Measurements from ENCODE around the gene RNASE13.

RNASE13 gene

GRCh38 chr14:21024585-21025370 lies 9.8 kb downstream of the RNASE13 start, which contains the start of gene NDRG2:
NDRG2 (minus strand) TSS chr14:21025061; CDS start chr14:21023315, 1,746 bp downstream.
- Histone ChIP-seq H3K27ac (ENCODE audit: low read length) (no peak within 1 kb of the TSS), H3K27me3 (ENCODE audit: insufficient read depth, low read length) (peaks cover 42% of the 10 kb centered on the region), H3K4me3 (ENCODE audit: low read length) (peak within 1 kb of the TSS; percentile 88), H3K36me3 (ENCODE audit: insufficient read depth, low read depth, low read length) (0 out of 2 replicates have a peak, but pooled peaks cover 5% of the 10 kb centered on the region), H3K9ac (ENCODE audit: low read depth, low read length) (peak within 1 kb of the TSS; percentile 77; the same call in 1 of the 2 replicates), H3K4me1 (ENCODE audit: insufficient read depth, low read length) (peaks cover 18% of the 10 kb centered on the region; the same call in 1 of the 2 replicates), H3K9me3 (ENCODE audit: insufficient read depth, low read depth, low read length) (no peaks in the 10 kb centered on the region)

- Histone ChIP-seq H3K9me3 (ENCODE audit: insufficient read depth, low read depth, low read length) (no peaks in the 10 kb centered on the region), H3K27ac (ENCODE audit: low read length) (no peak overlapping the region), H3K4me1 (ENCODE audit: insufficient read depth, low read length) (peaks cover 18% of the 10 kb centered on the region; the same call in 1 of the 2 replicates), H3K36me3 (ENCODE audit: insufficient read depth, low read depth, low read length) (peaks cover 5% of the 10 kb centered on the region; the same call in 1 of the 2 replicates), H3K27me3 (ENCODE audit: insufficient read depth, low read length) (peaks cover 42% of the 10 kb centered on the region), H3K4me3 (ENCODE audit: low read length) (peak overlapping the region; percentile 88), H3K9ac (ENCODE audit: low read depth, low read length) (peak overlapping the region; percentile 77; the same call in 1 of the 2 replicates)
These were observed 10.6 kb downstream of the RNASE13 start for GRCh38 chr14:21023817-21024584.

- Histone ChIP-seq H3K36me3 (ENCODE audit: insufficient read depth, low read depth, low read length) (peaks cover 5% of the 10 kb centered on the region; the same call in 1 of the 2 replicates), H3K9me3 (ENCODE audit: insufficient read depth, low read depth, low read length) (no peaks in the 10 kb centered on the region), H3K27ac (ENCODE audit: low read length) (no peak overlapping the region), H3K4me3 (ENCODE audit: low read length) (no peak overlapping the region), H3K27me3 (ENCODE audit: insufficient read depth, low read length) (peaks cover 42% of the 10 kb centered on the region), H3K4me1 (ENCODE audit: insufficient read depth, low read length) (peaks cover 18% of the 10 kb centered on the region; the same call in 1 of the 2 replicates), H3K9ac (ENCODE audit: low read depth, low read length) (no peak overlapping the region)
These were observed 11.4 kb downstream of the RNASE13 start for GRCh38 chr14:21023174-21023573.

GRCh38 chr14:21022686-21023085 lies 11.9 kb downstream of the RNASE13 start:
- Histone ChIP-seq H3K9me3 (ENCODE audit: insufficient read depth, low read depth, low read length) (no peaks in the 10 kb centered on the region), H3K4me3 (ENCODE audit: low read length) (no peak overlapping the region), H3K9ac (ENCODE audit: low read depth, low read length) (no peak overlapping the region), H3K27me3 (ENCODE audit: insufficient read depth, low read length) (peaks cover 42% of the 10 kb centered on the region), H3K27ac (ENCODE audit: low read length) (no peak overlapping the region), H3K36me3 (ENCODE audit: insufficient read depth, low read depth, low read length) (peaks cover 5% of the 10 kb centered on the region; the same call in 1 of the 2 replicates), H3K4me1 (ENCODE audit: insufficient read depth, low read length) (peaks cover 18% of the 10 kb centered on the region; the same call in 1 of the 2 replicates)

GRCh38 chr14:21020977-21021545 lies 13.5 kb downstream of the RNASE13 start:
- H3K9ac ChIP-seq (ENCODE audit: low read depth, low read length) = no peak overlapping the region
- H3K36me3 ChIP-seq (ENCODE audit: insufficient read depth, low read depth, low read length) = peaks cover 5% of the 10 kb centered on the region; the same call in 1 of the 2 replicates
- peaks cover 11% of the 10 kb centered on the region; the same call in 1 of the 2 replicates for H3K4me1 ChIP-seq (ENCODE audit: insufficient read depth, low read length)
- no peaks in the 10 kb centered on the region for H3K9me3 ChIP-seq (ENCODE audit: insufficient read depth, low read depth, low read length)
- no peak overlapping the region for H3K4me3 ChIP-seq (ENCODE audit: low read length)
- no peak overlapping the region for H3K27ac ChIP-seq (ENCODE audit: low read length)
- peaks cover 32% of the 10 kb centered on the region for H3K27me3 ChIP-seq (ENCODE audit: insufficient read depth, low read length)

- H3K27ac ChIP-seq (ENCODE audit: low read length) = no peak overlapping the region
- no peaks in the 10 kb centered on the region for H3K9me3 ChIP-seq (ENCODE audit: insufficient read depth, low read depth, low read length)
- H3K36me3 ChIP-seq (ENCODE audit: insufficient read depth, low read depth, low read length) = peaks cover 5% of the 10 kb centered on the region; the same call in 1 of the 2 replicates
- H3K9ac ChIP-seq (ENCODE audit: low read depth, low read length) = no peak overlapping the region
- peaks cover 13% of the 10 kb centered on the region; the same call in 1 of the 2 replicates for H3K4me1 ChIP-seq (ENCODE audit: insufficient read depth, low read length)
- H3K27me3 ChIP-seq (ENCODE audit: insufficient read depth, low read length) = peaks cover 27% of the 10 kb centered on the region
- no peak overlapping the region for H3K4me3 ChIP-seq (ENCODE audit: low read length)
These were observed 15.2 kb downstream of the RNASE13 start for GRCh38 chr14:21019366-21019765.

- Histone ChIP-seq H3K36me3 (ENCODE audit: insufficient read depth, low read depth, low read length) (peaks cover 5% of the 10 kb centered on the region; the same call in 1 of the 2 replicates), H3K4me3 (ENCODE audit: low read length) (no peak overlapping the region), H3K9ac (ENCODE audit: low read depth, low read length) (no peak overlapping the region), H3K27me3 (ENCODE audit: insufficient read depth, low read length) (peaks cover 21% of the 10 kb centered on the region), H3K27ac (ENCODE audit: low read length) (no peak overlapping the region), H3K9me3 (ENCODE audit: insufficient read depth, low read depth, low read length) (no peaks in the 10 kb centered on the region), H3K4me1 (ENCODE audit: insufficient read depth, low read length) (peaks cover 7% of the 10 kb centered on the region; the same call in 1 of the 2 replicates)
These were observed 15.8 kb downstream of the RNASE13 start for GRCh38 chr14:21018781-21019180.

- Histone ChIP-seq H3K9me3 (ENCODE audit: insufficient read depth, low read depth, low read length) (no peaks in the 10 kb centered on the region), H3K27me3 (ENCODE audit: insufficient read depth, low read length) (peaks cover 16% of the 10 kb centered on the region), H3K4me1 (ENCODE audit: insufficient read depth, low read length) (peaks cover 5% of the 10 kb centered on the region; the same call in 1 of the 2 replicates), H3K36me3 (ENCODE audit: insufficient read depth, low read depth, low read length) (peaks cover 5% of the 10 kb centered on the region; the same call in 1 of the 2 replicates), H3K9ac (ENCODE audit: low read depth, low read length) (no peak overlapping the region), H3K4me3 (ENCODE audit: low read length) (no peak overlapping the region), H3K27ac (ENCODE audit: low read length) (no peak overlapping the region)
These were observed 16.3 kb downstream of the RNASE13 start for GRCh38 chr14:21018286-21018685.

- peaks cover 5% of the 10 kb centered on the region; the same call in 1 of the 2 replicates for H3K4me1 ChIP-seq (ENCODE audit: insufficient read depth, low read length)
- H3K9me3 ChIP-seq (ENCODE audit: insufficient read depth, low read depth, low read length) = no peaks in the 10 kb centered on the region
- no peak overlapping the region for H3K4me3 ChIP-seq (ENCODE audit: low read length)
- H3K36me3 ChIP-seq (ENCODE audit: insufficient read depth, low read depth, low read length) = peaks cover 5% of the 10 kb centered on the region; the same call in 1 of the 2 replicates
- H3K27me3 ChIP-seq (ENCODE audit: insufficient read depth, low read length) = peaks cover 10% of the 10 kb centered on the region
- no peak overlapping the region for H3K27ac ChIP-seq (ENCODE audit: low read length)
- H3K9ac ChIP-seq (ENCODE audit: low read depth, low read length) = no peak overlapping the region
These were observed 16.9 kb downstream of the RNASE13 start for GRCh38 chr14:21017528-21018245.

- Histone ChIP-seq H3K4me3 (ENCODE audit: low read length) (no peak overlapping the region), H3K9ac (ENCODE audit: low read depth, low read length) (no peak overlapping the region), H3K9me3 (ENCODE audit: insufficient read depth, low read depth, low read length) (no peaks in the 10 kb centered on the region), H3K36me3 (ENCODE audit: insufficient read depth, low read depth, low read length) (peaks cover 5% of the 10 kb centered on the region; the same call in 1 of the 2 replicates), H3K27me3 (ENCODE audit: insufficient read depth, low read length) (no peaks in the 10 kb centered on the region), H3K27ac (ENCODE audit: low read length) (no peak overlapping the region), H3K4me1 (ENCODE audit: insufficient read depth, low read length) (peaks cover 5% of the 10 kb centered on the region; the same call in 1 of the 2 replicates)
These were observed 18.0 kb downstream of the RNASE13 start for GRCh38 chr14:21016413-21017190.
